H1 (cell line): ENCODE results near the gene LRRFIP1. TPM values are rescaled to one million over a fixed set of nuclear protein-coding genes. Genes with fewer than 3 reads are reported as not detected.

Experiments used
- CTCF ChIA-PET: fragments of 300-600 bp; sonication (Branson Sonifier 250); formaldehyde crosslinking; loops from one replicate; lab custom pipeline; 2021; ENCODE audit not compliant: partially characterized antibody; lab: Charles Lee
- POLR2A ChIA-PET: fragments of 300-600 bp; sonication (Branson Sonifier 250); formaldehyde crosslinking; loops from one replicate; lab custom pipeline; 2021; ENCODE audit warnings: inconsistent platforms; ENCODE audit not compliant: partially characterized antibody; lab: Charles Lee
- DNase-seq, 2 experiments: peaks; one replicate each; pipeline versions ENCODE4 v3.0.0 to v3.0.0-alpha.2; 2010 to 2022; ENCODE audit warnings: low spot score in 2 of 2, low read depth in 1 of 2, mixed read lengths in 1 of 2
- FAIRE-seq: peaks from 2 replicates; lab custom pipeline; 2011; peaks lifted over from hg19 to GRCh38; lab: Jason Lieb, UNC
- H2AFZ ChIP-seq: 2 replicates; pipeline ENCODE4 v1.8.1; 2012; ENCODE audit warnings: low read length, inconsistent platforms
- H2AK5ac ChIP-seq: 2 replicates; pipeline ENCODE4 v1.6.1; 2013; ENCODE audit warnings: low read depth, low read length
- H2BK120ac ChIP-seq: replicated peaks from 2 replicates; pipeline ENCODE3; 2013; ENCODE audit warnings: low read depth, low read length, inconsistent platforms
- H2BK12ac ChIP-seq: 2 replicates; pipeline ENCODE4 v1.6.1; 2013; ENCODE audit warnings: low read depth, low read length
- H2BK15ac ChIP-seq: 2 replicates; pipeline ENCODE4 v1.6.1; 2013; ENCODE audit warnings: low read length
- H2BK20ac ChIP-seq: 2 replicates; pipeline ENCODE4 v1.6.1; 2013; ENCODE audit warnings: low read length
- H2BK5ac ChIP-seq: 2 replicates; pipeline ENCODE4 v1.6.1; 2013; ENCODE audit warnings: low read depth, low read length
- H3K14ac ChIP-seq: 2 replicates; pipeline ENCODE4 v1.6.1; 2013; ENCODE audit warnings: inconsistent platforms; ENCODE audit not compliant: insufficient read length
- H3K18ac ChIP-seq: 2 replicates; pipeline ENCODE4 v1.6.1; 2013; ENCODE audit warnings: low read length; ENCODE audit errors: extremely low read depth
- H3K23ac ChIP-seq: 2 replicates; pipeline ENCODE4 v1.6.1; 2013; ENCODE audit warnings: inconsistent platforms; ENCODE audit not compliant: insufficient read length
- H3K23me2 ChIP-seq: 2 replicates; pipeline ENCODE4 v1.6.1; 2013; ENCODE audit warnings: low read depth, low read length
- H3K27ac ChIP-seq: 2 replicates; pipeline ENCODE4 v1.6.1; 2011; ENCODE audit warnings: low read depth, low read length, inconsistent platforms
- H3K27me3 ChIP-seq, 4 experiments: replicated peaks in 1 of 4; 1 replicate in 1 of 4; 2 replicates in 3 of 4; pipeline versions ENCODE4 v1.6.1 to v1.8.1; 2011 to 2013; ENCODE audit warnings: low read length in 3 of 4, mild to moderate bottlenecking in 3 of 4, inconsistent platforms in 2 of 4, mixed read lengths in 2 of 4, moderate library complexity in 1 of 4; ENCODE audit not compliant: control insufficient read depth in 3 of 4, insufficient read depth in 3 of 4; ENCODE audit errors: extremely low read depth in 1 of 4
- H3K36me3 ChIP-seq, 4 experiments: 2 replicates each; pipeline versions ENCODE4 v1.6.1 to v1.8.1; 2011 to 2013; ENCODE audit warnings: mild to moderate bottlenecking in 4 of 4, low read length in 3 of 4, moderate library complexity in 2 of 4, control low read depth in 1 of 4, inconsistent platforms in 1 of 4; ENCODE audit not compliant: insufficient read depth in 4 of 4, control insufficient read depth in 2 of 4
- H3K4ac ChIP-seq: replicated peaks from 2 replicates; pipeline ENCODE3; 2013; ENCODE audit warnings: low read length, low read depth, mixed read lengths, inconsistent platforms; ENCODE audit not compliant: insufficient read length
- H3K4me1 ChIP-seq, 4 experiments: replicated peaks in 1 of 4; 1 replicate in 1 of 4; 2 replicates in 3 of 4; pipeline versions ENCODE4 v1.6.1 to v1.8.1; 2011 to 2013; ENCODE audit warnings: low read length in 3 of 4, inconsistent platforms in 2 of 4, mixed read lengths in 1 of 4; ENCODE audit not compliant: insufficient read depth in 4 of 4, control insufficient read depth in 3 of 4
- H3K4me2 ChIP-seq, 2 experiments: 2 replicates each; pipeline versions ENCODE4 v1.6.1 to v1.8.1; 2011 to 2013; ENCODE audit warnings: low read depth in 2 of 2, low read length in 2 of 2, control low read depth in 1 of 2, inconsistent platforms in 1 of 2, mild to moderate bottlenecking in 1 of 2; ENCODE audit not compliant: insufficient read depth in 1 of 2
- H3K4me3 ChIP-seq, 4 experiments: fragments of 200-600, 300-600 bp in 1 of 4; sonication (generic), shearing (Covaris generic), sonication (Bioruptor Twin) in 1 of 4; 2 replicates each; pipeline versions ENCODE4 v1.5.1 to v1.8.1; 2011 to 2016; ENCODE audit warnings: low read length in 4 of 4, low read depth in 3 of 4, control low read depth in 2 of 4, inconsistent platforms in 2 of 4, mild to moderate bottlenecking in 2 of 4, mixed read lengths in 1 of 4, moderate library complexity in 1 of 4; ENCODE audit not compliant: insufficient read depth in 2 of 4; ENCODE audit errors: extremely low read depth in 1 of 4
- H3K56ac ChIP-seq: replicated peaks from 2 replicates; pipeline ENCODE3; 2013; ENCODE audit warnings: low read depth, mild to moderate bottlenecking, mixed read lengths, low read length, inconsistent platforms; ENCODE audit not compliant: insufficient read length
- H3K79me1 ChIP-seq: 2 replicates; pipeline ENCODE4 v1.6.1; 2013; ENCODE audit warnings: low read depth, low read length, control low read depth
- H3K79me2 ChIP-seq, 2 experiments: 2 replicates each; pipeline versions ENCODE4 v1.6.1 to v1.8.1; 2012 to 2013; ENCODE audit warnings: low read length in 2 of 2, mild to moderate bottlenecking in 2 of 2, inconsistent platforms in 1 of 2; ENCODE audit not compliant: insufficient read depth in 2 of 2, control insufficient read depth in 1 of 2
- H3K9ac ChIP-seq, 4 experiments: replicated peaks in 1 of 4; 1 replicate in 1 of 4; 2 replicates in 3 of 4; pipeline versions ENCODE4 v1.6.1 to v1.8.1; 2011 to 2013; ENCODE audit warnings: low read depth in 3 of 4, low read length in 3 of 4, control low read depth in 2 of 4, mild to moderate bottlenecking in 2 of 4, moderate library complexity in 2 of 4, inconsistent platforms in 1 of 4; ENCODE audit errors: extremely low read depth in 1 of 4
- H3K9me3 ChIP-seq, 2 experiments: 2 replicates each; pipeline versions ENCODE4 v1.6.1 to v1.8.1; 2012 to 2013; ENCODE audit warnings: mild to moderate bottlenecking in 2 of 2, moderate library complexity in 2 of 2, control low read depth in 1 of 2, inconsistent platforms in 1 of 2, low read depth in 1 of 2, low read length in 1 of 2, mixed read lengths in 1 of 2; ENCODE audit not compliant: insufficient read depth in 2 of 2
- H4K20me1 ChIP-seq, 2 experiments: replicated peaks in 1 of 2; 2 replicates each; pipeline versions ENCODE3 to v1.8.1; 2011 to 2013; ENCODE audit warnings: inconsistent platforms in 2 of 2, low read length in 2 of 2, mild to moderate bottlenecking in 1 of 2; ENCODE audit not compliant: insufficient read depth in 2 of 2, control insufficient read depth in 1 of 2
- H4K5ac ChIP-seq: 2 replicates; pipeline ENCODE4 v1.6.1; 2013; ENCODE audit warnings: low read length, low read depth, mixed read lengths, inconsistent platforms; ENCODE audit not compliant: insufficient read length
- H4K8ac ChIP-seq: 2 replicates; pipeline ENCODE4 v1.8.0; 2013; ENCODE audit warnings: mild to moderate bottlenecking, moderate library complexity, low read length, inconsistent platforms; ENCODE audit not compliant: insufficient read depth; ENCODE audit errors: extremely low read depth
- H4K91ac ChIP-seq: replicated peaks from 2 replicates; pipeline ENCODE3; 2013; ENCODE audit warnings: low read length, mixed read lengths, inconsistent platforms; ENCODE audit not compliant: insufficient read length
- ASH2L ChIP-seq: fragments of 200-600, 300-600 bp; sonication (generic); IDR thresholded peaks from one replicate; pipeline ENCODE4 v1.7.1; 2017; ENCODE audit warnings: low read length
- RAD21 ChIP-seq, 2 experiments: IDR thresholded peaks in 1 of 2; conservative IDR thresholded peaks in 1 of 2; 2 replicates each; pipeline ENCODE4 v1.6.1; 2011; ENCODE audit warnings: low read depth in 2 of 2, low read length in 2 of 2, improper control_type of control experiment in 1 of 2, inconsistent platforms in 1 of 2, mild to moderate bottlenecking in 1 of 2, moderate library complexity in 1 of 2
- RFX5 ChIP-seq: IDR thresholded peaks from 2 replicates; pipeline ENCODE4 v1.6.1; 2011; ENCODE audit warnings: low read depth, low read length, improper control_type of control experiment, borderline replicate concordance
- RNF2 ChIP-seq: fragments of 200-900, 300-1000 bp; sonication (generic); IDR thresholded peaks from 2 replicates; pipeline ENCODE4 v1.7.1; 2016; ENCODE audit warnings: borderline replicate concordance, low read depth, mild to moderate bottlenecking, antibody characterized with exemption, low read length; ENCODE audit not compliant: poor library complexity, severe bottlenecking; ENCODE audit errors: missing control alignments
- SUZ12 ChIP-seq: fragments of 200-600 bp; sonication (generic); IDR thresholded peaks from 2 replicates; pipeline ENCODE4 v1.6.1; 2012; ENCODE audit warnings: mild to moderate bottlenecking, inconsistent platforms, low read length, moderate library complexity, mixed read lengths
- YY1 ChIP-seq: IDR thresholded peaks from 2 replicates; pipeline ENCODE4 v1.6.1; 2011; ENCODE audit warnings: low read depth, mild to moderate bottlenecking, low read length
- WGBS, 2 experiments: shearing (Covaris generic) in 1 of 2; methylation state at CpG; one replicate each; pipeline versions ENCODE4 v1.1.6 to v1.1.7; 2013 to 2015; ENCODE audit warnings: low lambda C conversion rate in 2 of 2, mixed read lengths in 2 of 2, inconsistent platforms in 1 of 2, low coverage in 1 of 2, missing lambda C conversion rate in 1 of 2; ENCODE audit not compliant: insufficient replicate concordance in 2 of 2, insufficient coverage in 1 of 2, insufficient read length in 1 of 2; ENCODE audit errors: extremely low coverage in 1 of 2, missing lambda C conversion rate in 1 of 2; 5-methylcytosine and 5-hydroxymethylcytosine counted together
- polyA plus RNA-seq, 7 experiments: library from polyadenylated mRNA; depleted of rRNA in 3 of 7; stranded (reverse) in 5 of 7; unstranded in 2 of 7; fragments of >200 nt in 5 of 7; fragments of 200-250 nt in 2 of 7; gene quantifications; 1 replicate in 5 of 7; 2 replicates in 1 of 7; 4 replicates in 1 of 7; pipeline versions ENCODE4 v1.2.1 to v1.2.3, GENCODE V29; 2011 to 2013; ENCODE audit warnings: missing spikeins in 2 of 7, mixed read lengths in 2 of 7
- total RNA-seq: library from RNA; stranded (reverse); fragmentation: NEBNext Ultra II Directional; extraction: Animal tissue kit (Norgen Biotek cat#: 25700); gene quantifications from 2 replicates; pipeline ENCODE4 v1.2.1, GENCODE V29; 2021

LRRFIP1 gene
- total and polyA plus RNA-seq, 2 of the 8 experiments (the other 6 are each of a cell fraction or from before 2014, with no cell fraction given) = 12.1 to 75.8 TPM

DNA sequence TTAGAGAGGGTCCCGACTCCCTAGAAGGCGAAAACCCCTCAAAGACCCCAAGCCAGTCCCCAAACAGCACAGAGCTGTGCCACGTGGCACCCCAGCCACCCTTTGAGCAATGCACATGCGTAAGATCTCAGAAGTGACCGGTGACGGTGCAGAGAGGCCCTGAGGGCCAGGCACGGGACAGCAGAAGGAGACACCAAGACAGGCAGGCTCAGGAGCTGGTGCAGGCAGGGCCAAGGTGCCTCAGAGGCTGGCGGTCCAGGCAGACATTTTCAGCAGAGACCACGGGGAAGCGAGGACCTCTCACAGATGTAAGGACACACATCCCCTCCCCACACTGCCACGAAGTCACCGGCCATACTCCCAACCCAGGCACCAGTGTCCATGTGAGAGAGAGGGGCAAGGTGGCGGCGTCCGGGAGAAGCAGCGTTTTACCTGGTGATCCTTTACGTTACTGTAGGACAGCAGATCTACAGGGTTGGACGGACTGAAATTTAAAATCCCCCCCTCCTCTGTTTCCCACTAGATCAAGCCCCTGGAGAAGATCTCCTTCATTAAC, 34.9 kb upstream of the LRRFIP1 start:
- H3K79me1 ChIP-seq = no peaks in the 10 kb centered on the region
- peak overlapping the region; percentile 98 for H2AK5ac ChIP-seq
- peaks cover 19 to 57% (median 31%) of the 10 kb centered on the region in 4 experiments for H3K4me1 ChIP-seq
- H3K56ac ChIP-seq = no peak overlapping the region
- H3K23ac ChIP-seq = no peak overlapping the region
- 92% methylated on average over 18 of the region's 18 CpGs; no CpG with 5 or more reads in 1 of the 2 experiments for WGBS, 2 experiments
- H3K23me2 ChIP-seq = peaks cover 4% of the 10 kb centered on the region
- no peak overlapping the region for H3K4me3 ChIP-seq
- peak overlapping the region; percentile 50 for H2BK120ac ChIP-seq
- DNase-seq (no peak), FAIRE-seq (no peak)
- H2BK5ac ChIP-seq = peak overlapping the region; percentile 91; the same call in 1 of the 2 replicates
- ChIA-PET CTCF (interaction anchor here (1.0 to 6.9 kb wide), 8 partner anchors 8 to 203 kb away, joined by 3 to 47 read pairs (median 4); no protein-coding TSS in a partner anchor), POLR2A (interaction anchor here (0.7 to 4.0 kb wide), 7 partner anchors 9 to 43 kb away, joined by 3 to 17 read pairs (median 5); partner anchors contain the start of gene PRLH)
- H3K18ac ChIP-seq = peak overlapping the region; percentile 36
- no peak overlapping the region for H3K9ac ChIP-seq
- H2AFZ ChIP-seq = no peak overlapping the region
- no peak overlapping the region for H3K27ac ChIP-seq
- H4K20me1 ChIP-seq = no peaks in the 10 kb centered on the region
- H2BK15ac ChIP-seq = peak overlapping the region; percentile 97
- no peaks in the 10 kb centered on the region for H3K9me3 ChIP-seq
- H4K8ac ChIP-seq = no peak overlapping the region; the same call in 1 of the 2 replicates
- no peak overlapping the region for H4K5ac ChIP-seq
- peak overlapping the region; percentile 98 for H4K91ac ChIP-seq
- H3K79me2 ChIP-seq = peaks cover 4 to 29% of the 10 kb centered on the region in 2 experiments; a peak in 2 of 4 replicates
- peak overlapping the region; percentile 99; the same call in 1 of the 2 replicates for H2BK12ac ChIP-seq
- no peaks in the 10 kb centered on the region for H3K27me3 ChIP-seq
- no peak overlapping the region for H3K14ac ChIP-seq
- peak overlapping the region; percentile 74 for H2BK20ac ChIP-seq
- no peak overlapping the region; a peak in 1 of 4 replicates for H3K4me2 ChIP-seq
- no peaks in the 10 kb centered on the region for H3K36me3 ChIP-seq
- H3K4ac ChIP-seq = peak overlapping the region; percentile 10
- no peak for TF ChIP-seq RNF2
- no peak for TF ChIP-seq RAD21 (IDR thresholded peaks at IDR 0.05 in 1 of 2, conservative IDR thresholded peaks at IDR 0.05 in 1 of 2; ENCODE audit: low read depth in 2 of 2, low read length in 2 of 2)
- no peak for TF ChIP-seq SUZ12
- TF ChIP-seq ASH2L = no peak
- TF ChIP-seq RFX5 = no peak
- TF ChIP-seq YY1 = no peak
